K562 (cell line): ENCODE data around the gene SPRY4. TPM values are rescaled to one million over a fixed set of nuclear protein-coding genes. Genes with fewer than 3 reads are reported as not detected.
A peak's percentile ranks its signal among the peaks of the same experiment; 100 is the strongest.

Experiments used
- GTF3C2 ChIP-seq: IDR thresholded peaks from 3 replicates; pipeline ENCODE4 v1.6.1; 2011; ENCODE audit warnings: borderline replicate concordance, mild to moderate bottlenecking, moderate library complexity; ENCODE audit not compliant: insufficient read length; ENCODE audit errors: extremely low read depth
- POLR2A ChIP-seq: fragments of 450-650 bp; conservative IDR thresholded peaks from 2 replicates; pipeline ENCODE4 v1.6.1; 2016
- POLR2AphosphoS5 ChIP-seq: IDR thresholded peaks from 2 replicates; pipeline ENCODE4 v1.6.1; 2011; ENCODE audit warnings: mild to moderate bottlenecking, low read depth, low read length, moderate library complexity; ENCODE audit not compliant: control insufficient read depth, insufficient read depth
- RNF2 ChIP-seq: sonication (generic); IDR thresholded peaks from 2 replicates; pipeline ENCODE4 v1.6.1; 2016
- ZBTB11 ChIP-seq, 3 experiments: fragments of 200-800 bp in 1 of 3; fragments of 250-450 bp in 1 of 3; fragments of 450-650 bp in 1 of 3; sonication (Bioruptor Pico) in 1 of 3; sonication (Bioruptor generic) in 1 of 3; formaldehyde crosslinking in 1 of 3; IDR thresholded peaks; 2 replicates each; pipeline versions ENCODE4 v1.6.1 to v1.8.0; 2016 to 2022; ENCODE audit warnings: mild to moderate bottlenecking in 2 of 3, missing genetic modification characterization in 2 of 3, missing compliant biosample characterization in 1 of 3, moderate library complexity in 1 of 3
- ZNF589 ChIP-seq: fragments of 200-800 bp; sonication (Bioruptor generic); IDR thresholded peaks from 2 replicates; pipeline ENCODE4 v1.6.1; 2016; ENCODE audit warnings: low read depth, missing genetic modification characterization, missing compliant biosample characterization
- polyA plus RNA-seq, 8 experiments: library from polyadenylated mRNA; depleted of rRNA in 4 of 8; stranded (reverse) in 5 of 8; unstranded in 3 of 8; fragments of >200 nt; fragmentation: Nextera tagmentation in 2 of 8; fragmentation: Illumina TruSeq in 1 of 8; extraction: Ambion mirVana in 2 of 8; extraction: Trizol in 1 of 8; gene quantifications; 2 replicates each; pipeline versions ENCODE4 v1.2.1 to v1.2.3, GENCODE V29; 2011 to 2014; ENCODE audit warnings: inconsistent platforms in 1 of 8, missing spikeins in 1 of 8
- total RNA-seq, 7 experiments: library from RNA; depleted of rRNA in 6 of 7; stranded (reverse); fragments of >200 nt in 6 of 7; fragmentation: Illumina TruSeq in 2 of 7; extraction: Trizol in 2 of 7; gene quantifications; 2 replicates each; pipeline versions ENCODE4 v1.2.1 to v1.2.3, GENCODE V29; 2011 to 2021; ENCODE audit warnings: low replicate concordance in 1 of 7

SPRY4 gene
- total and polyA plus RNA-seq, 9 of the 15 experiments (the other 6 are each of a cell fraction or from before 2014, with no cell fraction given): 2.6 to 24.2 (median 9.5) TPM

DNA sequence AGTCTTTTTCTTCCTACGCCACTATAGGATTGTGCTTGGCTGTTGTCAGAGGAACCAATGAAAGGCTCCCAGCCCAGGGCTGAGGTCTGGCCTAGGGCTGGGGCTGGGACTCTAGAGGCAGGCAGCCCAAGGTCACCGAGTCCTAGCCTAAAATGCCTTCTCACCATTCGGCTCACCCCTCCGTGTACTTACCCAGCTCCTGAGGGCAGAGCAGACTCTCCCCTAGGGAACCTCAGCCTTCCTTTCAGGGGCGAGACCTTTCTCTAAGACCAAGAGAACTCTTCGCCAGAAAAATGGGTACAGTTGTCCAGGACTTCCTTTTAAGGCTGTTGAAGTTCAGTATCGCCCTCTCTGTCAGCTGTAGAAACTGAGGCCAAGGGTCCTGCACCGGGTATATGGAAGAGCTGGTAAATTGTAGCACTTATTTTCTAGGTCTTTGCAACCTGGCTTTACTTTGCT, 1.7 kb upstream of the SPRY4 start (continued):
- TF ChIP-seq ZNF589 (CRISPR knock-in tag): 0 out of 2 replicates have a peak, but pooled peaks have one; percentile 2
- TF ChIP-seq ZBTB11 (CRISPR knock-in tag; IDR thresholded peaks at IDR 0.05): 0 out of 6 replicates have a peak, but pooled peaks of 1 of the 3 experiments have one; percentile 1
- no peak for TF ChIP-seq GTF3C2
- 0 out of 2 replicates have a peak, but pooled peaks have one; percentile 8 for TF ChIP-seq POLR2AphosphoS5
- peak; percentile 25; the same call in 1 of the 2 replicates for TF ChIP-seq POLR2A
- TF ChIP-seq RNF2: no peak
